ENCODE measurements around the gene CST6.
"Not testable (repeated sequence)": the region's sequence is repeated elsewhere in the genome, so short reads cannot be mapped to it uniquely, and the experiment has no call there.

Gene CST6

GRCh38 chr11:66020212-66020611, 8.4 kb downstream of the CST6 start:
- TF ChIP-seq EZH2 (optimal IDR thresholded peaks at IDR 0.05; ENCODE audit: low read depth, low read length) (no peak), EZH2phosphoT487 (IDR thresholded peaks at IDR 0.05; ENCODE audit: low read length) (no peak), CTCF (IDR thresholded peaks at IDR 0.05; ENCODE audit: low read length) (no peak)
- Histone ChIP-seq H4K20me1 (ENCODE audit: insufficient read depth, low read length) (no peaks in the 10 kb centered on the region), H3K4me3 (ENCODE audit: low read length) (no peak overlapping the region), H3K9me3 (replicated peaks; ENCODE audit: insufficient read depth, low read length) (no peaks in the 10 kb centered on the region), H3F3A (ENCODE audit: insufficient read depth, low read length) (no peaks in the 10 kb centered on the region), H3K9ac (ENCODE audit: low read length) (no peak overlapping the region), H3K4me2 (ENCODE audit: low read depth, low read length) (no peak overlapping the region), H3K79me2 (ENCODE audit: low read length) (no peaks in the 10 kb centered on the region), H3K36me3 (replicated peaks; ENCODE audit: insufficient read depth, low read length) (no peaks in the 10 kb centered on the region), H3K27ac (ENCODE audit: low read length) (no peak overlapping the region), H3K9me2 (replicated peaks; ENCODE audit: insufficient read depth, low read length) (no peaks in the 10 kb centered on the region), H3K27me3 (replicated peaks; ENCODE audit: insufficient read depth, low read length) (0 out of 2 replicates have a peak, but pooled peaks cover 4% of the 10 kb centered on the region), H3K4me1 (ENCODE audit: low read length) (no peaks in the 10 kb centered on the region), H2AFZ (ENCODE audit: low read length) (no peak overlapping the region)
- no peak for DNase-seq

DNA sequence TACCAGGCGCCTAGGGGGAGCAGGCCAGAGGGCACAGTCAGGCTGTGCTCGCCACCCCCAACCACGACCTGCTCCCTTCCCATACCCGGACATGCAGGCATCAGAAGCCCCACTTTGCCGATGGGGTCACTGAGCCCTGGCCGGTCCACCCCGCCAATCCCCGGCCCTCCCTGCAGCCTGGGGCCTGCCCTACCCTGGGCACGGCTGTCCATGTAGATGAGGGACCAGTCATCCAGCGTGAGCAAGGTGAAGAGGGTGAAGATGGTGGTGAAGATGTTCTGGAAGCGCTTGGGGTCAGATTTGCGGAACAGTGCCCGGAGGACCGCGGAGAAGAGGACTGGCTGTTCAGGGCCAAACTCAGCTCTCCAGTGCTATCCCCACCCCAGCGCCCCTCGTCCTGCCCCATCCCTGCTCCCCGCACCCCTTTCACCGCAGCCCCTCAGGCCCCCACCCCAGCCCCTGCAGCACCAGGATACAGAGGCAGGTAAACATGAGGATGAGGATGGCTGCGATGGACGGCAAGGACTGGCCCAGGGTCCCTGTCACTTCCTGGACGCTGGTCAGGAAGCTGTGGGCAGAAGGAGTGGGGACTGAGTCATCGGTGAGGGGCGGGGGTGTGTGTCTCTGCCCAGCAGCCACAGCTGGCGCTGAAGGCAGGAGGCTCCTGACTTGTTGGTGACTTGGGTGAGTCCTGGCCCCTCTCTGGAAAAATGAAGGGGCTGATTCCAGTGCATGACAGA, 9.0 kb downstream of the CST6 start:
- no peaks in the 10 kb centered on the region for H4K20me1 ChIP-seq (ENCODE audit: insufficient read depth, low read length)
- no peaks in the 10 kb centered on the region for H3K36me3 ChIP-seq (replicated peaks; ENCODE audit: insufficient read depth, low read length)
- no peaks in the 10 kb centered on the region for H3K4me1 ChIP-seq (ENCODE audit: low read length)
- H3K9me3 ChIP-seq (replicated peaks; ENCODE audit: insufficient read depth, low read length): no peaks in the 10 kb centered on the region
- no peak overlapping the region for H2AFZ ChIP-seq (ENCODE audit: low read length)
- no peaks in the 10 kb centered on the region for H3K79me2 ChIP-seq (ENCODE audit: low read length)
- H3K4me2 ChIP-seq (ENCODE audit: low read depth, low read length): no peak overlapping the region
- no peak overlapping the region for H3K27ac ChIP-seq (ENCODE audit: low read length)
- DNase-seq: no peak
- H3K4me3 ChIP-seq (ENCODE audit: low read length): no peak overlapping the region
- H3K27me3 ChIP-seq (replicated peaks; ENCODE audit: insufficient read depth, low read length): 0 out of 2 replicates have a peak, but pooled peaks cover 4% of the 10 kb centered on the region
- H3F3A ChIP-seq (ENCODE audit: insufficient read depth, low read length): no peaks in the 10 kb centered on the region
- H3K9me2 ChIP-seq (replicated peaks; ENCODE audit: insufficient read depth, low read length): no peaks in the 10 kb centered on the region
- H3K9ac ChIP-seq (ENCODE audit: low read length): no peak overlapping the region
- TF ChIP-seq CTCF (IDR thresholded peaks at IDR 0.05; ENCODE audit: low read length) (no peak), EZH2 (optimal IDR thresholded peaks at IDR 0.05; ENCODE audit: low read depth, low read length) (no peak), EZH2phosphoT487 (IDR thresholded peaks at IDR 0.05; ENCODE audit: low read length) (no peak)

- H3K27ac ChIP-seq (ENCODE audit: low read length): no peak overlapping the region
- H2AFZ ChIP-seq (ENCODE audit: low read length): peak overlapping the region; percentile 79
- H3K4me3 ChIP-seq (ENCODE audit: low read length): peak overlapping the region; percentile 42; the same call in 1 of the 2 replicates
- TF ChIP-seq EZH2phosphoT487 (IDR thresholded peaks at IDR 0.05; ENCODE audit: low read length) (no peak), CTCF (IDR thresholded peaks at IDR 0.05; ENCODE audit: low read length) (peak; percentile 96)
- no peaks in the 10 kb centered on the region for H4K20me1 ChIP-seq (ENCODE audit: insufficient read depth, low read length)
- H3K9me3 ChIP-seq (replicated peaks; ENCODE audit: insufficient read depth, low read length): no peaks in the 10 kb centered on the region
- DNase-seq: peak; percentile 68
- H3K4me1 ChIP-seq (ENCODE audit: low read length): peaks cover 7% of the 10 kb centered on the region
- peak overlapping the region; percentile 41; the same call in 1 of the 2 replicates for H3K9ac ChIP-seq (ENCODE audit: low read length)
- 0 out of 2 replicates have a peak, but pooled peaks cover 4% of the 10 kb centered on the region for H3K27me3 ChIP-seq (replicated peaks; ENCODE audit: insufficient read depth, low read length)
- no peaks in the 10 kb centered on the region for H3K79me2 ChIP-seq (ENCODE audit: low read length)
- peaks cover 3% of the 10 kb centered on the region; the same call in 1 of the 2 replicates for H3F3A ChIP-seq (ENCODE audit: insufficient read depth, low read length)
- H3K36me3 ChIP-seq (replicated peaks; ENCODE audit: insufficient read depth, low read length): no peaks in the 10 kb centered on the region
- peak overlapping the region; percentile 91 for H3K4me2 ChIP-seq (ENCODE audit: low read depth, low read length)
- no peaks in the 10 kb centered on the region for H3K9me2 ChIP-seq (replicated peaks; ENCODE audit: insufficient read depth, low read length)
These were observed 10.8 kb downstream of the CST6 start for GRCh38 chr11:66022401-66023185.

DNA sequence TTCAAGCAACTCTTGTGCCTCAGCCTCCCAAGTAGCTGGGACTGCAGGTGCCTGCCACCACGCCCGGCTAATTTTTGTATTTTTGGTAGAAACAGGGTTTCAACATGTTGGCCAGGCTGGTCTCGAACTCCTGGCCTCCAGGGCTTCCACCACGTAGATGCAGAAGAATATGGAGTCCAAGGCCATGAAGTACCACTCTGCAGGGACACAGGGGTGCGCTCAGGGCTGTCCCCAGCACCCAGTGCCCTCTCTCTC, 11.3 kb downstream of the CST6 start:
- H3K9me2 ChIP-seq (replicated peaks; ENCODE audit: insufficient read depth, low read length); H2AFZ ChIP-seq (ENCODE audit: low read length); H3K36me3 ChIP-seq (replicated peaks; ENCODE audit: insufficient read depth, low read length); H3K27me3 ChIP-seq (replicated peaks; ENCODE audit: insufficient read depth, low read length); H4K20me1 ChIP-seq (ENCODE audit: insufficient read depth, low read length); H3K4me3 ChIP-seq (ENCODE audit: low read length); H3K27ac ChIP-seq (ENCODE audit: low read length); H3K9me3 ChIP-seq (replicated peaks; ENCODE audit: insufficient read depth, low read length); H3K79me2 ChIP-seq (ENCODE audit: low read length); DNase-seq; H3F3A ChIP-seq (ENCODE audit: insufficient read depth, low read length); H3K4me2 ChIP-seq (ENCODE audit: low read depth, low read length); H3K9ac ChIP-seq (ENCODE audit: low read length): not testable (repeated sequence)
- peaks cover 12% of the 10 kb centered on the region for H3K4me1 ChIP-seq (ENCODE audit: low read length)
